Esophagus (tissue), 2 donors: Measurements from ENCODE around the gene ZBTB8B. TPM values are rescaled to one million over a fixed set of nuclear protein-coding genes. Genes with fewer than 3 reads are reported as not detected.

Experiments used
- H3K27ac ChIP-seq, 2 donors: one replicate each; pipeline ENCODE4 v1.5.1; 2013; ENCODE audit warnings: low read depth in 2 of 2, mild to moderate bottlenecking in 2 of 2, inconsistent platforms in 1 of 2, low read length in 1 of 2, moderate library complexity in 1 of 2
- H3K27me3 ChIP-seq, 2 donors: one replicate each; pipeline ENCODE4 v1.6.1; 2013; ENCODE audit warnings: low read length in 2 of 2, control low read depth in 1 of 2, mild to moderate bottlenecking in 1 of 2; ENCODE audit not compliant: insufficient read depth in 2 of 2, control insufficient read depth in 1 of 2
- H3K36me3 ChIP-seq, 2 donors: one replicate each; pipeline ENCODE4 v1.6.1; 2013; ENCODE audit warnings: low read length in 1 of 2; ENCODE audit not compliant: control insufficient read depth in 2 of 2, insufficient read depth in 2 of 2
- H3K4me1 ChIP-seq, 2 donors: one replicate each; pipeline ENCODE4 v1.6.1; 2013; ENCODE audit warnings: low read length in 1 of 2; ENCODE audit not compliant: control insufficient read depth in 2 of 2, insufficient read depth in 2 of 2
- H3K4me3 ChIP-seq, 2 donors: one replicate each; pipeline ENCODE4 v1.5.1; 2013; ENCODE audit warnings: low read length in 2 of 2, mild to moderate bottlenecking in 2 of 2, low read depth in 1 of 2, moderate library complexity in 1 of 2
- H3K9me3 ChIP-seq, 2 donors: one replicate each; pipeline ENCODE4 v1.6.1; 2013; ENCODE audit warnings: mild to moderate bottlenecking in 2 of 2, low read depth in 1 of 2, low read length in 1 of 2, moderate library complexity in 1 of 2; ENCODE audit not compliant: control insufficient read depth in 2 of 2, insufficient read depth in 1 of 2
- WGBS, 2 donors: extraction: QIAGEN DNeasy Blood & Tissue Kit; methylation state at CpG; one replicate each; pipeline ENCODE4 v1.1.7; 2013; 5-methylcytosine and 5-hydroxymethylcytosine counted together
- polyA plus RNA-seq, 2 donors: library from polyadenylated mRNA; stranded (reverse); fragments of 200-250 nt; gene quantifications; one replicate each; pipeline ENCODE4 v1.2.3, GENCODE V29; 2013
- donor health status: healthy with polysubstance abuse.
- donor health status: Bipolar disorder and iron deficiency.

Gene ZBTB8B
- polyA plus RNA-seq, 2 donors = not detected

- 89 to 90% methylated on average over 8 of the region's 8 CpGs for WGBS, 2 donors
- Histone ChIP-seq H3K4me1 (no peaks in the 10 kb centered on the region), H3K27ac (no peak overlapping the region)
Observed at GRCh38 chr1:32498751-32499150, 33.9 kb downstream of the ZBTB8B start.

GRCh38 chr1:32500387-32501209, 35.7 kb downstream of the ZBTB8B start:
- Histone ChIP-seq H3K4me1 (no peaks in the 10 kb centered on the region), H3K9me3 (no peaks in the 10 kb centered on the region)

More at GRCh38 chr1:32498751-32499150, 33.9 kb downstream of the ZBTB8B start:
- Histone ChIP-seq H3K36me3 (no peaks in the 10 kb centered on the region), H3K4me3 (no peak overlapping the region), H3K27me3 (no peaks in the 10 kb centered on the region), H3K9me3 (no peaks in the 10 kb centered on the region)

GRCh38 chr1:32501865-32502264, 37.0 kb downstream of the ZBTB8B start:
- Histone ChIP-seq H3K9me3 (no peaks in the 10 kb centered on the region), H3K27ac (no peak overlapping the region), H3K4me3 (no peak overlapping the region), H3K4me1 (no peaks in the 10 kb centered on the region), H3K36me3 (no peaks in the 10 kb centered on the region), H3K27me3 (no peaks in the 10 kb centered on the region)
- WGBS, 2 donors = 80 to 85% methylated on average over 9 of the region's 9 CpGs

More at GRCh38 chr1:32500387-32501209, 35.7 kb downstream of the ZBTB8B start:
- 1 to 2% methylated on average over 50 to 99 of the region's 99 CpGs for WGBS, 2 donors
- peak overlapping the region; percentile 66 to 92 for H3K4me3 ChIP-seq
- no peaks in the 10 kb centered on the region for H3K36me3 ChIP-seq
- H3K27me3 ChIP-seq = no peaks in the 10 kb centered on the region
- peak overlapping the region; percentile 95 to 98 for H3K27ac ChIP-seq

DNA sequence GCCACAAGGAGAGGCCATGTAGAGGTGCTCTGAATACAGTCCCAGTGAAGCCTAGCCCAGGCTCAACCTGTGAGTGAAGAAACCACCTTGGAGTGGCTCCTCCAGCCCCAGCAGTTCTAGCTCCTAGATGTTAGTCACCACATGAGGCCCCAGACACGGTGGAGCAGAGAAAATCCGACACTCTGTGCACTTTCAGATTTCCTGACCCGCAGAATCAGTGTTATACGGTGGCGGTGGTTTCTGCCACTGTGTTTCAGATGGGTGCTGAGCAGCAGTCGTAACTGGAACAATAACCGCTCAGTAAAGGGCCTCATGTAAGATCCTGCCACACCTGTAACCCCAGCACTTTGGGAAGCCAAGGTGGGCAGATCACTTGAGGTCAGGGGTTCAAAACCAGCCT, 38.3 kb downstream of the ZBTB8B start:
- H3K4me1 ChIP-seq = no peaks in the 10 kb centered on the region
- H3K36me3 ChIP-seq = no peaks in the 10 kb centered on the region
- H3K27me3 ChIP-seq = no peaks in the 10 kb centered on the region
- no peaks in the 10 kb centered on the region for H3K9me3 ChIP-seq
- 92% methylated on average over 7 of the region's 7 CpGs for WGBS, 2 donors
- H3K4me3 ChIP-seq = no peak overlapping the region
- H3K27ac ChIP-seq = no peak overlapping the region

DNA sequence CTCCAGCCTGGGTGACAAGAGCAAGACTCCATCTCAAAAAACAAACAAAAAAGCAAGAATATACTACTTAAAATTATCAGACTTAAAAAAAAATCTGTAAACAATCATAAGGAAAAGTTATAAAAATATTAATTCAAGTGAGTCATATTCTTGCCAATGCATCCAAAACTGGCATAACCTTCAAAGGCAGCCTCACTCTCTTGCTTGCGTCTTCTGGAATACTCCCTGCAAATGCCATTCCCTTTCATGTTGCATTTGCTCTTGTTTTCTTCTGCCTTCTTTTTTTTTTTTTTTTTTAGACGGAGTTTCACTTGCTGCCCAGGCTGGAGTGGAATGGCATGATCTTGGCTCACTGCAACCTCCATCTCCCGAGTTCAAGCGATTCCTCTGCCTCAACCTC, 42.1 kb downstream of the ZBTB8B start:
- 51 to 71% methylated on average over 4 of the region's 4 CpGs for WGBS, 2 donors

GRCh38 chr1:32508761-32509160, 43.9 kb downstream of the ZBTB8B start:
- WGBS, 2 donors = 78 to 86% methylated on average over 5 of the region's 5 CpGs

More for the DNA sequence above, 42.1 kb downstream of the ZBTB8B start:
- Histone ChIP-seq H3K27ac (no peak overlapping the region), H3K36me3 (no peaks in the 10 kb centered on the region), H3K9me3 (no peaks in the 10 kb centered on the region), H3K4me1 (no peaks in the 10 kb centered on the region), H3K4me3 (no peak overlapping the region), H3K27me3 (no peaks in the 10 kb centered on the region)

DNA sequence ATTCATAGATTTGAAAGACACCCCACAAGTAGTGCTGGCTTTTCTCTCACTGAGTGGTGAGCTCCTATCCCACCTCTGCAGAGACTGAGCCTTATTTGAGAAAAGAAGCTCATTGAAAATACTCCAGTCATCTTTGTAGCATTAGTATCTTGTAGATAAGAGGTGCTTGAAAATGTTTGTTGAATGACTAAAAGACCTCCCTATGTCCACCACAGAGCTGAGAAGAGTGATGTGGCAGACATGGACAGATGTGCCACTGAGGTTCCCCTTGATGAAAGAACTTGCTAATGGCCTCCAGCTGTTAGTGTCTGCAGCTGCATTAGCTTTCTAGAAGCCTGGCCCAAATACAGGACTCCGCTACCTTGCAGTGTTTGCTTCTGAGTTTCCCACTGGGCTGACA, 45.1 kb downstream of the ZBTB8B start:
- no peaks in the 10 kb centered on the region for H3K4me1 ChIP-seq
- H3K27ac ChIP-seq = no peak overlapping the region
- H3K9me3 ChIP-seq = no peaks in the 10 kb centered on the region
- H3K27me3 ChIP-seq = no peaks in the 10 kb centered on the region
- WGBS, 2 donors = 96 to 100% methylated on average over 1 of the region's 1 CpG
- no peak overlapping the region for H3K4me3 ChIP-seq
- no peaks in the 10 kb centered on the region for H3K36me3 ChIP-seq

More at GRCh38 chr1:32508761-32509160, 43.9 kb downstream of the ZBTB8B start:
- Histone ChIP-seq H3K27me3 (no peaks in the 10 kb centered on the region), H3K4me3 (no peak overlapping the region), H3K9me3 (no peaks in the 10 kb centered on the region), H3K27ac (no peak overlapping the region), H3K36me3 (no peaks in the 10 kb centered on the region), H3K4me1 (no peaks in the 10 kb centered on the region)

Other genes with a start within 250 kb of the ZBTB8B start
- 10 to 100 TPM; 10.4 to 15.6 TPM for gene TMEM234, start 242.7 kb upstream of the ZBTB8B start, polyA plus RNA-seq
- 100 to 1,000 TPM; 134 to 189 TPM for gene EIF3I, start 242.7 kb upstream of the ZBTB8B start, polyA plus RNA-seq
- gene FAM167B, start 217.8 kb upstream of the ZBTB8B start, polyA plus RNA-seq = 1 to 10 TPM; 1.8 to 2.0 TPM
- 1 to 10 TPM; 2.3 to 2.4 TPM for gene LCK, start 213.8 kb upstream of the ZBTB8B start, polyA plus RNA-seq
- gene HDAC1, start 173.0 kb upstream of the ZBTB8B start, polyA plus RNA-seq = 10 to 100 TPM; 43.8 to 90.3 TPM
- 1 to 10 TPM; 3.6 to 6.0 TPM for gene MARCKSL1, start 128.8 kb upstream of the ZBTB8B start, polyA plus RNA-seq
- gene FAM229A, start 102.6 kb upstream of the ZBTB8B start, polyA plus RNA-seq = 1 to 10 TPM; 2.9 to 5.9 TPM
- gene TSSK3, start 102.5 kb upstream of the ZBTB8B start, polyA plus RNA-seq = under 1 TPM; 0.15 to 0.53 TPM
- 10 to 100 TPM; 24.1 to 26.9 TPM for gene BSDC1, start 70.6 kb upstream of the ZBTB8B start, polyA plus RNA-seq
- 1 to 10 TPM; 1.1 to 1.9 TPM for gene ZBTB8A, start 74.4 kb downstream of the ZBTB8B start, polyA plus RNA-seq
- gene ZBTB8OS, start 185.5 kb downstream of the ZBTB8B start, polyA plus RNA-seq = 10 to 100 TPM; 40.2 to 41.8 TPM
- 10 to 100 TPM; 28.3 to 47.0 TPM for gene RBBP4, start 186.1 kb downstream of the ZBTB8B start, polyA plus RNA-seq
- 1 to 10 TPM; 2.8 to 4.9 TPM for gene SYNC, start 237.7 kb downstream of the ZBTB8B start, polyA plus RNA-seq